HG03159 (cell line): ENCODE results near the gene TMEM94.

Experiments
- ATAC-seq: cut with Tn5 transposase; IDR thresholded peaks from one replicate; pipeline ENCODE4 v1.9.1; 2021; ENCODE audit warnings: mild to moderate bottlenecking, moderate library complexity; ENCODE audit not compliant: unreplicated experiment

Gene TMEM94

DNA sequence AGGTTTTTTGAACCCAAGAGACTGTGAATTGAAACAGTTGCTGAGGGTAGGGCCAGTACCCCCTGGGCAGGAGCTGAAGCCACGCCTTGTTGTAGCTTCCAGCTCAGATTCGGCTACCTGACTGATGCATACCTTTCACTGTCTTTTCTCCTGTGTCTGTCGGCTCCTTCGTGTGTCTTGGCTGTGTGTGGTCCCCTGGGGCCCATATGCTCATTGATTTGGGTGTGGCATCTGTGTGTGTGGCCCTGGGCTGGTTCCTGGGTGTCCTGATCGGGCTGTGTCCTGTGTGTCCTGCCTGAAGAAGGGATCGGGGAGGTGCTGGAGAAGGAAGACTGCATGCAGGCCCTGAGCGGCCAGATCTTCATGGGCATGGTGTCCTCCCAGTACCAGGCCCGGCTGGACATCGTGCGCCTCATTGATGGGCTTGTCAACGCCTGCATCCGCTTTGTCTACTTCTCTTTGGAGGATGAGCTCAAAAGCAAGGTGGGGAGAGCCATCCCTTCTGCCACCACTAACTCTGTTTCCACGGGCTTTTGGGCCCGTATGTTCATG is 38.0 kb downstream of the TMEM94 start:
- ATAC-seq, result no peak

DNA sequence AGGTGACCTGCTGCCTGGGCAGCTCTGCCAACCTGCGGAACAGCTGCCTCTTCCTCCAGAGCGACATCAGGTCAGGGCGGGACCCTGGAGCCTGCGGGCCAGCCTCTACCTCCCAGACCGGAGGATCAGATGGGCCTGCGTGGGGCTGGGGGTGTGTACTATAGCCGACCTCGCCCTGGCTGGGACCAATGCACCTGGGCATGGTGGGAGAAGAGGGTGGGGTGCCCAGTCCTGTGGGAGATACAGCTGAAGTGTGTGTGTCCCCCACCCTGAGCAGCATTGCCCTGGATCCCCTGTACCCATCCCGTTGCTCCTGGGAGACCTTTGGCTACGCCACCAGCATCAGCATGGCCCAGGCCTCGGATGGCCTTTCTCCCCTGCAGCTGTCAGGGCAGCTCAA is 39.6 kb downstream of the TMEM94 start:
- no peak for ATAC-seq

DNA sequence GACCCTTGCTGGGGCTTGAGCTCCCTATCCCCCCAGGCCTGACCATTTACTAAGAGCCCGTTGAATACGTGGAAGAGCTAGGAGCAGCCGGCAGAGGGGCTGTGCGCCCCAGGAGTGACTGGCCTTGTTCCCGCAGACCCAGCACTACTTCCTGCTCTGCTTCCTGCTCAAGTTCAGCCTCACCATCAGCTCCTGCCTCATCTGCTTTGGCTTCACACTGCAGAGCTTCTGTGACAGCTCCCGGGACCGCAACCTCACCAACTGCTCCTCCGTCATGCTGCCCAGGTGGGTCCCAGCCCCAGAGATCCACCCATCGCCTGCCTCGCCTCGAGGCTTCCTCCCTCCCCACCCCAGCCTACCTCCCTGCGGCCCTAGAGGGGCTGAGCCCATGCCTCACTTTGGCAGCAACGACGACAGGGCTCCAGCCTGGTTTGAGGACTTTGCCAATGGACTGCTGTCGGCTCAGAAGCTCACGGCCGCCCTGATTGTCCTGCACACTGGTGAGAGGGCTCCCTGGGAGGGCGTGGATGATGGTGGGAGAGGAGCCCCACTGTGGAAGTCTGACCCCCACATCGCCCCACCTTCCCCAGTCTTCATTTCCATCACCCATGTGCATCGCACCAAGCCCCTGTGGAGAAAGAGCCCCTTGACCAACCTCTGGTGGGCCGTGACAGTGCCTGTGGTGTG is 41.7 kb downstream of the TMEM94 start:
- no peak for ATAC-seq

DNA sequence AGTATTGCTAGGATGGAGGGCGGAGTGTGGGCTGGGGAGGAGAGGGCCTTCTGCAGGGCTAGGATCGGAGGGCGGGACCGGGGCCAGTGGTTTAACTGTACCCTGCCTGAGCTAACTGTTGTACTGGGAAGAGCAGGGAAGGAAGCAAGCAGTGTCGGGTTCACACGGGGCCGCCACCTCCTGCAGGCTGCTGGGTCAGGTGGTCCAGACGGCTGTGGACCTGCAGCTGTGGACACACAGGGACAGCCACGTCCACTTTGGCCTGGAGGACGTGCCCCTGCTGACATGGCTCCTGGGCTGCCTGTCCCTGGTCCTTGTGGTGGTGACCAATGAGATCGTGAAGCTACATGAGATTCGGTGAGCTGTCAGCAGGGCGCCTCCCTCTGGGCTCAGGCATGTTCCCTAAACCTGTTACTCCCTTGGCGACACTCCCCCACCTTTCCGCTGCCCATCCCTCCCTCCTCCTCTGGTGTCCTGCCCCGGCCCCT is 42.3 kb downstream of the TMEM94 start:
- ATAC-seq, result no peak

DNA sequence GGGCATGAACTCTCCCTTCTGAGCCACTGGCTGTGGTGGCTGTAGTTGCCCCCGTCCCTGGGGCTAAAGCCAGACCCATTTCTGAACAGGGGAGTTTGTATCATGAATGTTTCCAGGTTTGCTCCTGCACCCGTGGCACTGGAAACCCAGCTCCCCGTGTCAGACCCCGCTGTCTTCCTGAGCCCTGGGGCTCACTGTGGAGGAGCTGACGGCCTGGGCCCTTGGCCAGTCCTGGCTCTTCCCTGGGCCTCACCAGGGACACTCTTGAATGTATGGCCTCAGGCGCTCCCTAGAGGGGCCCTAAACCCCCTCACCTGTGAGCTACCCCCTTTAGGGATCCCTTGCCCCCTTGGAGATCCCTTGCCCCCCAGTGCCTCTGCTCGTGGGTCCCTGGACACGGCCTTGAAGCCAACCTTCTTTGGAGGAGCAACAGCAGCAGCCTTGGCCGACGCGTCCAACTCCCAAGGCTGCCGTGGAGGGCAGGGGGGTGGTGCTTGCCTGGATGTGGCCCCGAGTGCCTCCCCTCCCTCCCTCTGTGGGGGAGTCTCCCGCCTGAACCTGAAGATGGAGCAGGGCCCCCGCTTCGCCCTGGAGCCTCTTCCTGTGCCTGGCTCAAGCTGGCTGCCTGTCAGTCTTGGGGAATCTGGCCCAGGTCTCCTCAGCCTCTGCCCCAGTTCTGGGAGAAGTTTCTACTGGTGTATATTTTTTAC is 43.0 kb downstream of the TMEM94 start:
- no peak for ATAC-seq

DNA sequence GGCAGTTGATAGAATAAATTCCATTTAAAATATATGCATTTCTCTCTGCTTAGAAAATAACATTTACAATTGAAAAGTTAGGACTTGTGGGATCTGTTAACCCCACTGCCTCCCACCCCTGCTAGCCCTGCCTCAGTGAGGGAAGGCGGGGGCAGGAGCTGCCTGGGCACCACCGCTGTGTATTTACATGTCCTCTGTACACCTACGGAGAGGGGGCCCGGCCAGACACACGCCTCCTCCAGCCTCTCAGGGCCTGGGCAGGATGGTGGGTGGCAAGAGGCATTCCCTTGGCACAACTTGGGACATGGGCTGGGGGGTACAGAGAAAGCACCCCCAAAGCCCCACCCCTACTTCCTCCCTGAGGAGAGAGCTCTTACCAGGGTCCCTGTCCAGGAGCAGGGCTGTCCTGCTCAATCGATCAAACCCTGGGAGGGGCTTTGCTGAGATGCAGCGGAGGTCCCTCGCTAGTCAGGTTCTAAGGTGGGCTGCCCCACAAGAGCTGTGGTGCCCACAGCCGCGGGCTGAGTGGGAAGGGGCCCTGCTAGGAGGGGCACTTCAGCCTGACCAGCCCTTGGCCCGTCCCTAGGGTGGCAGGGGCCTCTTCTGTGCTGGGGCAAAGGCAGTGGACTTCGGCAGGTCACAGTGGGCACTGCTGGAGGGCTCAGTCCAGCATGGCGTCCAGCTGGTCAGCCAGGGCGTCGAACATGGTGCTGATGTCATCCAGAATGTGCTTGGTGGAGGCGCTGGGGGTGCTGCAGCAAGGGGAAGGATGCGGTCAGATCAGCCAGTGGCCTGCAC is 44.2 kb downstream of the TMEM94 start:
- ATAC-seq, result no peak

DNA sequence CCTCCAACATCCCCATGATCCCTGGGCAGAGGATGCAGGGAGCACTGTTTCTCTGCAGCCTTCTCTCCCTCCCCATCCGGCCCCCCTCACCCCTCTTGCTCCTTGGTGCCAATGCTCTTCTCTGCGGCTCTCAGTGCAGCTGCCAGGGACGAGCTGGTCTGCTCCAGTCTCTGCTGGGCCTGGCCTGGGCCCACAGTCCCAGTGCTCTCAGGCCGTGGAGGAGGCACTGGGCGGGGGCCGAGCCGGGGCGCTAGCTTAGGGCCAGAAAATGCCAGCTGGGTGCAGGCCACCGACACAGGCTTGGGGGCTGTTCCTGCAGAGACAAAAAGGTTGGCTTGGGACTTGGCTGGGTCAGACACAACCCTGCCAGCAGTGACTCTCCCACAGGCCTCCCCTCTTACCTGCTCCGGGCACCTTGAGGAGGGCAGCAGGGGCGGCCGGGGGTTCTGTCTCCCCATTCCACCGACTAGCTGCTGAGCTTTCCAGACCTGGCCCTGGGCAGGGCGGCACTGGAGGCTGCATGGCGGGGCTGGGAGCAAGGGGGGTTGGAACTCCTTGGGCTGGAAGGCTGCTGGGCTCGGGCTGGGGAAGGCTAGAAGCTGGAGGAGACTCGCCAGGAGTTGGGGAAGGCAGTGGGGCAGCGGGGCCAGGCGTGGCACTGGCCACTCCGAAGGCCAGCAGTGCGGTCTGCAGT is 45.1 kb downstream of the TMEM94 start:
- no peak for ATAC-seq

DNA sequence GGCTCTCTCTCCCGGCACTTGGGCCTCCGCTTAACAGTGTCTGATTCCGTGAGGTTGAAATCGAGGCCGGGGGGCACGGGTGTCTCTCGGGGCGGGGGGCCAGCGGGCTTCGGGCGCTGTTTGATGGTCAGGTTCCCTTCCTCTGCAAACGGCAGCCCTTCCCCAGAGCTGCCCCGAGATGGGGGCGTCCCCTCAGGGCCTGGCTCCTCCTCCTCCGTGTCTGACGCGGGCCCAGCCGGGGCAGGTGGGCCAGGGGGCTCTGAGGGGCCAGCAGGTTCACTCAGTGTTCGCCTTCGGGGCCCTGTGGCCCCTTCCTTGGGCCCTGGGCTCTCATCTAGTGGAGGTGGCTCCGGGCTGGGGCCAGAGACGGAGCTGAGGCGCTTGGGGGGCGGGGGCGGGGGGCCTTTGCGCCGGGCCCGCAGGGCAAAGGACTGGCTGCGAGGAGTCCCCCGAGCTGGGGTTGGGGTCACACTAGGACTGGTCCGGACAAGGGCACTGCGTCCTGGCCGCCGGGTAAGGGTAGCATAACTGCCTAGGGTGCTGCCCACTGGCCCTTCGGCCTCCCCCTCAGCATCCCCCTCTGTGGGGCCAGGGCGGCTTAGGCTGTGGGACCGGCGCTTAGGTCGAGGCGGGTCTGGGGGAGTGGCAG is 45.8 kb downstream of the TMEM94 start:
- ATAC-seq, result no peak

DNA sequence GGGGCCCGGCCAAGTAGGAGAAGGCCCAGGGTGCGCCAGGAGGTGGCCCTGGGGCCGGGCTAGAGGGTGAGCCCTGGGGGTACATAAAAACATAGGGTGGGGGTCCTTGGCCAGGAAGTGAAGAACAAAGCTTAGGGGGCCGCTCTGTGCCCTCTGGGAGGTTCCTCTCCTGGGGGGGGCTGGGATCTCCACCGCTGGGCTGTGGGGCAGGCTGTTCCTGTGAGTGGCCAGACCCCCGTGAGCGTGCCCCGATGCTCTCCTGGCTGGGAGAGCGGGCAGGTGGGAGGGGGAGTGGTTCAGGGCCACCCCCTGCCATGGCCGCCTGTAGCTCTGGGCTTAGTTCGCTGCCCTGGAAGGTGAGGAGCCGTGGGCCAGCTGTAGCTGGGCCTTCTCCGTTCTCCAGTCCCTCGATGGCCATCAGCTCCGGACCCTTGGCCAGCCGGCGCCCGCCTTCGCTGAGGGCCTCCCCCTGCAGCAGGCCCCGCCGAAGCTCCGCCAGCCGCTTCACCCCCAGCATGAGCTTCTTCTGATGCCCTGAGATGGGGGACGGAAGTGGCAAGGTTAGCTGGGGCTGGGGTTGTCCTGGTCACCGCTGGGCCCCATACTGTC is 46.4 kb downstream of the TMEM94 start:
- no peak for ATAC-seq

DNA sequence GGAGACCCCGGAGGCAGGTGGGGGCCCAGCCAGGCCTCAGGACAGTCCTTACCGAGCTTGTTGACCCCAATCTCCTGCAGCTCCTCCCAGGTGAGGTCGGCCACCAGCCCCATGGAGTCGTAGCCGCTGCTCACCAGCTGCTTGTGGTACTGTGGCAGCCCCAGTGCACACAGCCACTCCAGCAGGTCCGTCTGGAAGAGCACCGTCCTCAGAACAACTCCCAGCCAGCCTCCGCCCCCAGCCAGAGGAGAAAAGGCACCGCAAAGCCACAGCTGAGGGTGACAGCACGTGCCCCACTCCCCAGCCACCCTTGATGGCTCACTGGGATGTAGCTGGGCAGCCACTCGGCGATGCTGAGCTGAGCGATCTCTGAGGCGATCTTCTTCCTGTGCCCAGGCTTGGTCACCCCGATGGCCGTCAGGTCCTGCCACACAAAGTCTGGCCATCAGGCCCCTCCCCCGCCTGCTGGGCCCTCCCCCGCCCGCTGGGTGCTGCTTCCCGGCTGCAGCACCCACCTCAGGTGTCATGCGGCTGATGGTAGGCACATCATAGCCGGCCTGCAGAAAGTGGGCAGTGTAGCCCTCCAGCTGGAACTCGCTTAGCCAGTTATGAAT is 47.0 kb downstream of the TMEM94 start:
- no peak for ATAC-seq

DNA sequence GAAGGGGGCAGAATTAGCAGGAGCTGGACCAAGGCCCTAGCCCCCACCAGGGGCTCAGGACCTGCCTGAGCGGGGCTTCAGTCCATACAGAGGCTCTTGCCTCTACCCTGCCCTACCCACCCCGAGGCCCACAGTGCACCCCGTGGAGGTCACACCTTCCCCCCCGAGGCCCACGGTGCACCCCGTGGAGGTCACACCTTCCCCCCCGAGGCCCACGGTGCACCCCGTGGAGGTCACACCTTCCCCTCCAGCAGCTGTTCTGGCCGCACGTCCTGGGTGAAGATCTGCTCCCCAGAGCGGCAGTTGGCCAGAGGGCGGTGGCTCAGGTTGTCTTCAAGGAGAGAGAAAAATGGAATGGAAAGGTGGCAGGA is 47.5 kb downstream of the TMEM94 start:
- ATAC-seq, result no peak

DNA sequence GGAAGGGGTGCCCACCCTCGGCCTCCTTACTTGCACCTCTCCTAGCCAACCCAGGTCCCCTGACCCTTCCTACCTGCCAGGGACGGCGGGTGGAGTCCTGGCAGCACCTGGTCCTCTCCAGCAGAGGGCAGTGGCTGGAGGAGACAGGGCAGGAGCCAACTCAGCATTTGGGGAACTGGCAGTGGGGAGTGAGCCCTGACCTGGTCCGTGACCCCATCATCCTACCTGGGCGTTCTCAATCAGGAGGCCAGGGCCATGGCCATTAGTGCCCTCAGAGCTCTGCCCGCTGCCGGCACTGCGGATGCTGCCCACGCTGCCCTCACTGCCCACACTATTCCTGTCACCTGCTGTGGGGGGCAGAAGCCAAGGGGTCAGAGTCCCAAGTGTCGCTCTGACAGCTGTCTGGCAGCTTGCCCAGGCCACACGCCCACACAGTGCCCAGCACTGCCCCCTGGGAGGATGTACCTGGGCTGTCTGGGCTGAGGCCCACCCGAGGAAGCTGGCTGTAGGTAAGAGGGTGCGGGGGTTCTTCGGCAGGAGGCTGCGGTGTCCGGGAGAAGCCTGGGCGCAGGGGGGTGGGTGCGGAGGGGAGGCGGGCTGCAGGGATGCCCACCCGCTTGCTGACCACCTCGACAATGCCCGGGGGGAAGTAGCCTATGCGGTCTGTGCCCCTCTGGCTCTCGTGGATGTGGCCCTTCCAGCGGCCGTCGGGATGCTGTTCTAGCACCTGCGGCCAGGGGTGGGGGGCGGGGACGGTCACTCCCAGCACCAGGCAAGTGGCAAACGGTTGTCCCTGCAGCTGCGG is 48.1 kb downstream of the TMEM94 start:
- no peak for ATAC-seq

DNA sequence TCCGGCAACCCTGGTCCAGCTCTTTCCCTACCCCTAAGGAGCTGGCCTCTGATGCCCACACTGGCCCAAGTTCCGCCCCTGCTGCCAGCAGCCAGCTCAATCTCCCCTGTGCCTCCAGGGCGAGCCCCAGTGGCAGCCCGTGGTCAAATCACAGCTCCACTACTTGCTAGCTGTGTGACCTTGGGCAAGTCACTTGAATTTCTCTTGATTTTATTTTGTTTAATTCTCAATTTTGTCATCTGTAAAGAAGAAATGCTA is 48.6 kb downstream of the TMEM94 start:
- no peak for ATAC-seq

DNA sequence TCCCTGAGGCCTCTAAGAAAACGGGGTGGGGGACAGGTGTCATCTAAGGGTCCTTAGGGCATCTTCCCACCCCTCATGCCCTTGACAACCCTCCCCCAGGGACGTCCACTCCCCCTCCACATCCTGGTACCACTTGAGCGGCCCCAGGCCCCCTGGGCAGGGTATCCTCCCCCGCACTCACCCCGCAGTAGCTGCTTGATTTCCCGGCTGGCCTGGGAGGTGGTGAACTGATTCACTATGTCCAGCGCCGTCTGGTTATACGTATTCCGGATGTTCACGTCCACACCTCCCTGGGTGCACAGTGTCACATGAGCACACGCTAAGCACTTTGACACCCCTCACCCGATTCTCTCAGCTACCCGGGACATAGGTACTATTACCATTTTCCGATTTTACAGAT is 49.2 kb downstream of the TMEM94 start:
- no peak for ATAC-seq

DNA sequence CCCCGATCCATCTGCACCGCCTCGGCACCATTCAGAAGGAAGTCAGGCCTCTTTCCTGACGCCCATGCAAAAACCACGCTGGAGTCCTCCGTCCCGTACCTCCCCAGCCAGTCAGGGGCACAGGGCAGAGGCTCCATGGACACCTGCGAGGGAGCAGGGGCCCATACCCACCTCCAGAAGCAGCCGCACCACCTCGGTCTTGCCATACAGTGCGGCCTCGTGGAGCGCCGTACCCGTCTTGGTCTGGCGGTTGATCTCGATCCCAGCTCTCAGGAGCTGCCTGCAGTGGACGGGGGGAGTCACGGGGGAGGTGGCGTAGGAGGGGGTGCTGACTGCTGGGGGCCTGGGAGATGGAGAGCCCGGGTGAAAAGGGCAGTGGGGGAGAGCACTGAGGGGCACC is 49.7 kb downstream of the TMEM94 start:
- no peak for ATAC-seq

DNA sequence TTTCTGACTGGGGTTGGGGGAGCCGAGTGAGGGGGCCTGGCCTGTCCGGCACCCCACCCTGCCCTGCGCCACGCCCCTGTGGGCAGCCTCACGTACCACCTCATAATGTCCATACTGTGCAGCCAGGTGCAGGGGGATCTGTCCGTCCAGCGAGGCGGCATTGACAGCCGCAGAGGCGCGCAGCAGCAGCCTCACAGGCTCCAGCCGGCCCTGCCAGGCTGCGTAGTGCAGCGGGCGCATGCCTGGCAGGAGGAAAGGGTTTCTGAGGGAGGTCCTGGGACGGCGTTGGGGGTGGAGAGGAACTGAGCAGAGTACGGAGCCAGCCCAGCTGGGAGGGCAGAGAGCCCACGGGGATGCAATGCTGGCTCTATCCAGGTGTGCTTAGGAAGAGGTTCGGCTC is 50.5 kb downstream of the TMEM94 start:
- no peak for ATAC-seq

DNA sequence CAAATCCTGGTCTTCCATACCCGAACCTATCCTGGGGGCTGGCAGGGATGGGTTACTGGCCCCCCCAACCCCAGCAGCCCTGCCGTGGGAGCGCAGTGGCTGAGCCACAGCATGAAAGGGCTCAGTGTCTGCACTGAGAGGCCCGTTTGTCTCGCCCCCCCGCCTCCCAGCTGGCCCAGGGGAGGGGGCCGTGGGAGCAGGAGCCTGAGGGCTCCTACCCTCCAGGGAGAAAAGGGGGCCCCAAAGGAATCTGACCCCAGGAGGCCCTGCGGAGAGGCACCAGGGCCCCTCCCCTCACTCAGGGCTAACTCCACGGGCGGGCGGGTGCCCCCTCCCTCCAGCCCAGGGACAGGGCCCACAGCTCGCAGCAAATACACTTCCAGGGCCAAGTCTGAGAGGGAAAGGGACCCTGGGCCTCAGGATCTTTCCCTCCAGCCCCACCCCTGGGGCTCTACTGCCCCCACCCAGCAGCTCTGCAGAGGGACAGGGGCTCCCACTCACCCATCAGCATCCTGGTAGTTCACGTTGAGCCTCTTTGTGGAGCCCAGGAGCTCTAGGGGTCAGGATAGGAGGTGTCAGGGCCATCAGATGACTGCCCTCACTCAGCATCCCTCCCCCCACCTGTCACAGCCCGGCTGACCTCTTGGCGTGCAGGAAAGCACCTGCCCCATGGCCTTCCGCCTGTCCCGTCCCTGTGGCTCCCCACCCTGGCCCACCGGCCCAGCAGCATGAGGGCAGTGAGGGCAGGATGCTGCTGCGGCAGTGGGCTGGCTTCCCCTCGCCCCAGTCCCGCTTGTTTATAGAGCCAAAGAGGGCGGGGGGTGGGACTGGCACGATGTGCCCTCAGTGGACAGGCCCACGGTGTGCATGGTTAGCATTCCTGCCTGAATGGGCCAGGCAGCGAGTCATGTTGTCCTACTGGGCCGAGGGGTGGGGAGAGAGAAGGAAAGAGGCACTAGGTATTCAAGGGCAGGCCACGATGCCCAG is 51.6 kb downstream of the TMEM94 start:
- no peak for ATAC-seq

DNA sequence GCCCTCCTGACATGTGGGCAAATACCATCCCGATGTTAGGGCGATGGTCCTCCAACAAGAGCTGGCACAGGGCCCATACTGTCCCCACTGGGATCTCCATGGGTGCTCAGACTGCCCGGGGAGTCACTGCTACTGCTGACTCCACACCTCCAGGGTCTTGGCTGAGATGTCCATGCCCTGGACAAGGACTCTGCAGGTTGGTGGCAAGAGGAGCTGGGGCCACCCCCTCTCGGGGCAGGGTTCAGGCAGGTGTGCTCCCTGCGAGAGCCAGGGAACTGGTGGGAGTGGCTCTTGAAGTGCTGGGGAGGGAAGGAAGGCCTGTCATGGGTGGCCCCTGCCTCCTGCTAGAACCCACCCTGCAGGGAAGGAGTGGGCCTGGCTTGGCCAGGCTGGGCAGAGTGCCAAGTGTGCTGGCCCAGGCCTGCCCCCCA is 52.5 kb downstream of the TMEM94 start:
- ATAC-seq, result no peak
